Stimulated activated CD8-positive, alpha-beta memory T cell treated with anti-CD3 and anti-CD28 coated beads, Interleukin-4, amount 100 ng/mL, for 4 hours (primary cell): ENCODE data around the gene JCAD.
"Not testable (repeated sequence)": the region's sequence is repeated elsewhere in the genome, so short reads cannot be mapped to it uniquely, and the experiment has no call there.

Experiments
- DNase-seq, 2 donors: peaks; one replicate each; pipeline ENCODE4 v3.0.0-alpha.2; 2020; ENCODE audit warnings: low read depth in 2 of 2, low spot score in 1 of 2

The JCAD gene

GRCh38 chr10:29998142-29998808 lies 61.1 kb downstream of the JCAD start:
- DNase-seq = peak; percentile 45 to 49

DNA sequence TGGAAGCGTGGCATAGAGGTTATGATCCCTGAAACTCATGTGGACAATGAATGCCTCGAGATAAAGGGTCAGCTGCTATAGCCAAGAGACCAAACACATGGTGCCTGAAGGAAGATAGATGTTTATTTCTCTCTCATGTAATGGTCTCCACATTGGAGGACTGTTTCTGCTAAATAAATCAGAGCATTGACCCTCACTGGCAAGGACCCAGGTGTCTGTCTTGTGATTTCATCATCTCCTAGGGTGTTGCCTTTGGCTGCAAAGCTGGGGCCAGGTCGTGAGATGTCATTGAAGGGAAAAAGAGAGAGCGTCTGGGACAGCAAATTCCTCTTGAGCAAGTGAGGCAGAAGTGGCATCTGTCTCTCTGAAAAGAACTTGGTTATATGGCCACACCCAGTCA lies 64.6 kb downstream of the JCAD start:
- DNase-seq = no peak

DNA sequence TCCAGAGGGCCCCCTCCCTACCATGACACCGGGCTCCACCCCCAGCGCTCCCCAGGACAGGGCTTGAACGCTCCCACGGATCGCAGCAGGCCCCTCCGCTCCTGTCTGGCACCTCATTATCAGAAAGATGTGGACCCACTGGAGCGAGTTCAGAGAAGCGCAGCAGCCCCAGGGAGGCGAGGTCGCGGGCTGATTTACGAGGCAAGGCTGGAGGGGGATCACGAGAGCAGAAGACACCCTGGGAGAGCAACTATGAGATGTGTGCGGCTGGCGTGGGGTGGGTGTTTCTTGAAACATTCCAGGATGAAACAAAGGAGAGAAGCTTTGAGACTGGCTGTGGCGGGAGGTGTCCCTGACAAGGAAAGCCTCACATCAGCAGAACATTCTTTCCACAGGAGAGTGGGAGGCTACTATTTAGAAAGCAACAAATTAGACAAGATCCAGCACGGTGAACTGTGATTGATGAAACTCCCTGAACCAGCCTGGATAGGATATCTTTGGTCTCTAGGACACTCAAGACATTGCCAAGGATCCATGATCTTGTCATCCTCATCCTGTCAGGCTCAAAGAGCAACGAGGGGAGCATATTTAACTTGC lies 66.0 kb downstream of the JCAD start:
- no peak for DNase-seq

DNA sequence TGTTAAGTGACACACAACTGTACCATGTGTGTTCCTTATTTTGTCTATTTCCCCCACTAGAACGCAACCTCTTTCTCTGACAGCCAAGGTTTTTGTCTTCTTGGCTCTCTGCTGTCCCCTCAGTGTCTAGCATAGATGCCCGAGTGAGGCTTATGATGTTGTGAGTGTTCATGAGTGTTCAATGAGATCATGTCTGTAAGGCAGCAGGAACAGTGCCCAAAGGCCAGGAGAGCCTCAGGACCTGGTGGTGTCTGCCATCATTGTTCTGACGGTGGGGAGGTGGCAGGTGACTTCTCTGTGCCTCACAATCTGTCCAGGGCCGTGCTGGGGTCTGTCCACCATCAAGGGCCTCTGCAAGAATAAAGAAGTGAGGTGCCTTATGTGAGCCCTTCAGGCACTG lies 66.5 kb downstream of the JCAD start:
- DNase-seq = no peak

- DNase-seq = no peak
Observed at GRCh38 chr10:29991382-29991781, 68.0 kb downstream of the JCAD start.

DNA sequence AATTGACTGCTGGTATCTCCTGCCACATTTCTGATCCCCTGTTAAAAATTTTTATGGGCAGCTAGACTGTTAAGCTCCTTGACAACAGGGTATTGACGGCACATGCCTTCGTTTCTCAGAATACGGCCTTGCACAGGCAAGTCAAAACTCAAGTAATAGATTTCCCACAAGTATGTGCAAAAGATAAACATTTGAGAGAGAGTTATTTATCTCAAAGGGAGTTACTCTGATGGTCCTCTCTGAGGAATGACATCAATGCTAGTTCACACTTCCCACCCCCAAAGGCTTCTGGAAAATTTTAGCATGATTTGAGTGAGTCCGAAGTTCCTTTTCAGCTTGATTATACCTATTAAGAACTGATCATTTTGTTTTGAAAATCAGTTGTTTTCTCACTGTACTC lies 71.9 kb downstream of the JCAD start:
- no peak for DNase-seq

DNA sequence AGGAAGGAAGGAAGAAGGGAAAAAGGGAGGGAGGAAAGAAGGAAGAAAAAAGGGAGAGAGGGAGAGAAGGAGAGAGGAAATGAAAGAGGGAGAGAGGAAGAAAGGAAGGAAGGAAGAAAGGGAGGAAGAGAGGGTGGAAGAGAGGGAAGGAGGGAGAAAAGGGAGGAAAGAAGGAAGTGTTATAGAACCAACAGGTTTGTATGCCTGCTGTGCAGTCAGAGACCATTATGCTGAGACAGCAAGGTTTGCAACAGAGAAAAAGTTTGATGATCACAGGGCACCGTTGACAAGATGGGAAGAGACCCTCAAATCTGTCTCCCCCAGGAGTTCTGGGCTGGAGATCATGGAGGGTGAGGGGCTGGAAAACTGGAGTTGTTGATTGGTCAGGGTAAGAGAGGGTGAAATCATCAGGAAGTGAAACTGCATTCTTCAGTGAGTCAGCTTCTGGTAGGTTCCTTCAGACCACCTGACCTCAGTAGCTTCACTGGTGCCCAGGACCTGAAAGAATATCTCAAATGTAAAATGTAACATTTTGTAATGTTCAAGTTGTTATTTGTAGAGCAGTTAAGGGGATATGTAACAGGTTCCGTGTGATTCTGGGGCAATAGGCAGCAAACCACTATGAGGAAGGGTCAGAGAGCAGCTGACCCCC lies 76.3 kb downstream of the JCAD start:
- no peak for DNase-seq

DNA sequence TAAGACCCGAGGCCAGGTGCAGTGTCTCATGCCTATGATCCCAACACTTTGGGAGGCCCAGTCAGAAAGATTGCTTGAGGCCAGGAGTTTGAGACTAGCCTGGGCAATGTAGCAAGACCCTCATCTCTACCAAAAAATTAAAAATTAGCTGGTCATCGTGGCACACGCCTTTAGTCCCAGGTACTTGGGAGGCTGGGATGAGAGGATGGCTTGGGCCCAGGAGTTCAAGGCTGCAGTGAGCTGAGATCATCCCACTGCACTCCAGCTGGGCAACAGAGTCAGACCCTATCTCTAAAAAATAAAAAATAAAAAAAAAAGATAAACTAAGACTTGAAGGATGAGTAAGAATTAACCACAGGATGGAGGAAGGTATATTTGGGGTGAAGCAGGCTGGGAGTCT lies 77.9 kb downstream of the JCAD start:
- no peak for DNase-seq

GRCh38 chr10:29980084-29980483 lies 79.3 kb downstream of the JCAD start:
- DNase-seq = no peak

DNA sequence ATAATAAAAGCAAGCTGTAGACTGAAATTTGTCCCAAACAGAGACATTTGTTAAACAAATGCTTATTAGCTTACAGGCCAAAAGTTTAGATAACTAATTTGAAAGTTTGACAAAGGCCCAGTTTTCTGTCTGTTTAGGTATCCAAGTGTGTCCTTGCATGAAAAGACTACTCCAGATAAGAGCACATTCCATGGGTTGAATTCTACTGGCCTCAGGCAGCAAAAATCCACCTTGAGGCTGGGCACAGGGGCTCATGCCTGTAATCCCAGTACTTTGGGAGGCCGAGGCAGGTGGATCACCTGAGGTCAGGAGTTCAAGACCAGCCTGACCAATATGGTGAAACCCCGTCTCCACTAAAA lies 80.0 kb downstream of the JCAD start:
- DNase-seq = not testable (repeated sequence)

GRCh38 chr10:29977171-29977570 lies 82.2 kb downstream of the JCAD start:
- DNase-seq = no peak

GRCh38 chr10:29976134-29976533 lies 83.3 kb downstream of the JCAD start:
- DNase-seq = no peak

GRCh38 chr10:29974773-29975172 lies 84.6 kb downstream of the JCAD start:
- no peak for DNase-seq

DNA sequence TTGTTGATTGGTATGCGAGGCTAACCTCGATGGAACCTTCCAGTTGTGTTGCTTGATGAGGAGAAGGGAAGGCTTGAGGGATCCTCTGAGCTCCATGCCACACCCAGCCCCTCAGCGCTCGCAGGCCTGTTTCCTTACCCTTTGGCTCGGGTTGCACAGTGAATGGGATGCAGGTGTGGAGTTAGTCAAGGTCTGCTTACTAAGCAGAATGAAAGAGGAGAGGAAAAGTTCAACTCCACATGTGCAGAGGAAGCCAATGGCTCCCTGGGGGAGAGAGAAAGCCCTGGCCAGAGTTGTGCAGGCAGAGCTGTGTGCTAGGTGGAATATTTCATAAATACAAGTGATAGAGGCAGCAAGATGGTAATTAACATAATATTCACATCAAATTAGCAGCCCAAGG lies 85.5 kb downstream of the JCAD start:
- DNase-seq = no peak

GRCh38 chr10:29970576-29970975 lies 88.8 kb downstream of the JCAD start:
- DNase-seq = no peak

GRCh38 chr10:29970012-29970396 lies 89.4 kb downstream of the JCAD start:
- DNase-seq = no peak

DNA sequence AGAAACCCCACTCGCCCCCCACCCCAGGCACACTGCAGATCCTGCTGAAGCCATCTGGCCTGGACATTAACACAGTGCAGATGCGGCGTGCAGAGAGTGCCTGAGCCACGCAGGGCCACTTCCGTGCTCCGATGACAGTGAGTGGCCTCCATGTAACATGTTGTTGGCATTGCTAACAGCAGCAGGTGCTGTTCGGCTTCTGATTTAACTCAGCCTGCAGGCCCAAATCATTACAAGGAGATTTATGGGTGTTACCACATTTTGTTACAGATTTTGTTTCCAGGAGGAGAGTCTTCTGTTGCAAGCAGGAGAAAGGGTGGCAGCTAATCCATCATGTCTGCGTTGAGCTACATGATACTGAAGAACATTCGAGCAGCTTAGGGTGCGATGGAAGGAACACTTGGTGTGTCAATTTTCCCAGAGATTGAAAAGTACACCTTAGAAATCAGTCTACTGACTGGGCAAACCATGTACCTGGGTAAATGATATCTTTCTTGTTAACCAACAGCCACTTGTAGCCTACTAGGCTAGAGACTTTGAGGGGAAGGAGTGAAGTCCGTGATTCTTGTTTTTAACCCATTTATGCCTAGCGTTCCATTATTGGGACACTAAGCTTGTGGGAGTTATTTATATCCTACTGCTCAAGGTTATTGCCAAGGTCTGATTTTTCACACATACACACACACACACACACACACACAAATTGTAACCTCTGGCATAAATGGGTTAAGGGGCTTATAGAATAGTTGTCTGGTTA lies 90.0 kb downstream of the JCAD start:
- DNase-seq = no peak

- DNase-seq = no peak
Observed at GRCh38 chr10:29968585-29968984, 90.8 kb downstream of the JCAD start.

DNA sequence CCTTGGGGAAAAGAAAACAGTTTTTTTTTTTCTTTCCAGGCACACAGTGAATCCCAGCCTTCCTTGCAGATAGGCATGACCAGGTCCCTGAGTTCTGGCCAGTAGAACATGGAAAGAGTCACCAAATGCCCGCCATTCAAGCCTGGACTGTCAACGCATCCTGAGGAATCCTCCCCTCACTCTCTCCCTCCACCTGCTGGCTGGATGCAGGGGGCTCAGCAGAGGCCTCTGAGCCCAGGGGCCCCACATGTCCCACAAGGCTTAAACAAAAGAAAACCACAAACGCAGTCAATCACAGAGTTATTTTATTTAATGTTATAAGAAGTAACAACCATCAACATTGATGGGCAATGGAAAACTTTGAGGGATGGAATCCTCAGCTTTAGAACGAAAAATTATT lies 93.1 kb downstream of the JCAD start:
- DNase-seq = no peak
